ENCODE results near the gene TMC1. TPM values are rescaled to one million over a fixed set of nuclear protein-coding genes. Genes with fewer than 3 reads are reported as not detected.

Gene TMC1
- total RNA-seq, 2 experiments from 2014 or later = not detected

DNA sequence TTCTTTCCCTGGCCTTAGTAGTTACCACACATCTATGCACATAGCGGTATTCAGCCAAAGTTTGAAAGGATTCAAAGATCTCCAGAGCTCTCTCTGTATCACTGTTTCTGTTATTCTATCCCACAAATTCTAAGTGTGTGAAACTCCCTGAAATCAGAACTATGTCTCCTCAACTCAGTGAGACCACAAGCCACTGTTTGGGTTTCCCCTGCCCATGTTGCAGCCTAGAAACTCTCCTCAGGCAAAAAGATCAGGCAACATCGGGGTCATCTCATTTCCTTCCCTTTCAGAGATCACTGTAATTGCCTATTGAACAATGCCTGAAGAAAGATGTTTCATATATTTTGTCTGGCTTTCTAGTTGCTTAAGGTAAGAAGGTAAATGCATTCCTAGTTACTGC is 135.6 kb downstream of the TMC1 start:
- no peaks in the 10 kb centered on the region for H3K4me1 Mint-ChIP-seq (ENCODE audit: low read depth)
- H3K36me3 Mint-ChIP-seq (ENCODE audit: low read depth) = no peaks in the 10 kb centered on the region
- no peak for DNase-seq
- H3K36me3 ChIP-seq (ENCODE audit: insufficient read depth, low read length) = no peaks in the 10 kb centered on the region
- CTCF ChIA-PET = no interaction called here
- H3K9me3 ChIP-seq (ENCODE audit: control insufficient read depth in 1 of 2, insufficient read depth in 1 of 2, low read length in 2 of 2) = no peaks in the 10 kb centered on the region
- ATAC-seq (ENCODE audit: poor library complexity) = no peak
- no peaks in the 10 kb centered on the region for H3K9me3 Mint-ChIP-seq
- POLR2A ChIA-PET = no interaction called here
- TF ChIP-seq, protein P1, sequence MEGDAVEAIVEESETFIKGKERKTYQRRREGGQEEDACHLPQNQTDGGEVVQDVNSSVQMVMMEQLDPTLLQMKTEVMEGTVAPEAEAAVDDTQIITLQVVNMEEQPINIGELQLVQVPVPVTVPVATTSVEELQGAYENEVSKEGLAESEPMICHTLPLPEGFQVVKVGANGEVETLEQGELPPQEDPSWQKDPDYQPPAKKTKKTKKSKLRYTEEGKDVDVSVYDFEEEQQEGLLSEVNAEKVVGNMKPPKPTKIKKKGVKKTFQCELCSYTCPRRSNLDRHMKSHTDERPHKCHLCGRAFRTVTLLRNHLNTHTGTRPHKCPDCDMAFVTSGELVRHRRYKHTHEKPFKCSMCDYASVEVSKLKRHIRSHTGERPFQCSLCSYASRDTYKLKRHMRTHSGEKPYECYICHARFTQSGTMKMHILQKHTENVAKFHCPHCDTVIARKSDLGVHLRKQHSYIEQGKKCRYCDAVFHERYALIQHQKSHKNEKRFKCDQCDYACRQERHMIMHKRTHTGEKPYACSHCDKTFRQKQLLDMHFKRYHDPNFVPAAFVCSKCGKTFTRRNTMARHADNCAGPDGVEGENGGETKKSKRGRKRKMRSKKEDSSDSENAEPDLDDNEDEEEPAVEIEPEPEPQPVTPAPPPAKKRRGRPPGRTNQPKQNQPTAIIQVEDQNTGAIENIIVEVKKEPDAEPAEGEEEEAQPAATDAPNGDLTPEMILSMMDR (IDR thresholded peaks at IDR 0.05) = no peak
- no peaks in the 10 kb centered on the region for H3K4me1 ChIP-seq (ENCODE audit: insufficient read depth, low read length)
- H3K27ac Mint-ChIP-seq = no peak overlapping the region
- intact Hi-C loops (cut with DNase I, micrococcal nuclease) = no loop called here
- H3K4me3 ChIP-seq (ENCODE audit: low read length) = no peak overlapping the region
- H3K27me3 Mint-ChIP-seq = peaks cover 38% of the 10 kb centered on the region
- no peak overlapping the region for H3K27ac ChIP-seq (ENCODE audit: low read depth in 1 of 2, low read length in 2 of 2)
- no peak overlapping the region for H3K4me3 Mint-ChIP-seq
- H3K27me3 ChIP-seq (ENCODE audit: control insufficient read depth in 1 of 2, insufficient read depth in 2 of 2, low read length in 2 of 2) = peaks cover 4 to 6% of the 10 kb centered on the region in 2 experiments

- no peak for ATAC-seq (ENCODE audit: poor library complexity)
Measured at GRCh38 chr9:72658703-72659102, 137.3 kb downstream of the TMC1 start.

GRCh38 chr9:72661401-72662135 is 140.2 kb downstream of the TMC1 start:
- TF ChIP-seq, protein P1 (IDR thresholded peaks at IDR 0.05) = no peak
- H3K36me3 ChIP-seq (ENCODE audit: insufficient read depth, low read length) = no peaks in the 10 kb centered on the region
- H3K9me3 ChIP-seq (ENCODE audit: control insufficient read depth in 1 of 2, insufficient read depth in 1 of 2, low read length in 2 of 2) = no peaks in the 10 kb centered on the region
- no peaks in the 10 kb centered on the region for H3K36me3 Mint-ChIP-seq (ENCODE audit: low read depth)
- no peaks in the 10 kb centered on the region for H3K4me1 Mint-ChIP-seq (ENCODE audit: low read depth)
- DNase-seq (no peak), ATAC-seq (ENCODE audit: poor library complexity) (no peak)
- POLR2A ChIA-PET = no interaction called here
- no peaks in the 10 kb centered on the region for H3K9me3 Mint-ChIP-seq
- no peak overlapping the region for H3K27ac ChIP-seq (ENCODE audit: low read depth in 1 of 2, low read length in 2 of 2)
- peaks cover 8 to 11% of the 10 kb centered on the region in 2 experiments for H3K27me3 ChIP-seq (ENCODE audit: control insufficient read depth in 1 of 2, insufficient read depth in 2 of 2, low read length in 2 of 2)
- intact Hi-C loops (cut with DNase I, micrococcal nuclease) = no loop called here
- no peak overlapping the region for H3K27ac Mint-ChIP-seq
- no peak overlapping the region for H3K4me3 Mint-ChIP-seq
- no peak overlapping the region for H3K4me3 ChIP-seq (ENCODE audit: low read length)
- peaks cover 44% of the 10 kb centered on the region for H3K27me3 Mint-ChIP-seq
- H3K4me1 ChIP-seq (ENCODE audit: insufficient read depth, low read length) = no peaks in the 10 kb centered on the region
- CTCF ChIA-PET = no interaction called here

More at GRCh38 chr9:72658703-72659102, 137.3 kb downstream of the TMC1 start:
- Histone ChIP-seq H3K27ac (ENCODE audit: low read depth in 1 of 2, low read length in 2 of 2) (no peak overlapping the region), H3K36me3 (ENCODE audit: insufficient read depth, low read length) (no peaks in the 10 kb centered on the region), H3K4me3 (ENCODE audit: low read length) (no peak overlapping the region), H3K27me3 (ENCODE audit: control insufficient read depth in 1 of 2, insufficient read depth in 2 of 2, low read length in 2 of 2) (peaks cover 6 to 8% of the 10 kb centered on the region in 2 experiments), H3K9me3 (ENCODE audit: control insufficient read depth in 1 of 2, insufficient read depth in 1 of 2, low read length in 2 of 2) (no peaks in the 10 kb centered on the region), H3K4me1 (ENCODE audit: insufficient read depth, low read length) (no peaks in the 10 kb centered on the region)
- no peaks in the 10 kb centered on the region for H3K4me1 Mint-ChIP-seq (ENCODE audit: low read depth)
- H3K4me3 Mint-ChIP-seq = no peak overlapping the region
- DNase-seq = no peak
- H3K9me3 Mint-ChIP-seq = no peaks in the 10 kb centered on the region
- intact Hi-C loops (cut with DNase I, micrococcal nuclease) = no loop called here
- TF ChIP-seq, protein P1 (IDR thresholded peaks at IDR 0.05) = no peak
- POLR2A ChIA-PET = no interaction called here
- no peaks in the 10 kb centered on the region for H3K36me3 Mint-ChIP-seq (ENCODE audit: low read depth)
- CTCF ChIA-PET = no interaction called here
- H3K27ac Mint-ChIP-seq = no peak overlapping the region
- H3K27me3 Mint-ChIP-seq = peaks cover 44% of the 10 kb centered on the region
